Measurements from ENCODE around the gene INPP5A.

GRCh38 chr10:132604686-132605085 is 67.1 kb downstream of the INPP5A start:
- TF ChIP-seq CTCF (IDR thresholded peaks at IDR 0.05) (no peak), EZH2phosphoT487 (IDR thresholded peaks at IDR 0.05) (no peak), EZH2 (IDR thresholded peaks at IDR 0.05) (no peak)
